Esophagus squamous epithelium (tissue), 4 donors: ENCODE measurements around the gene BUD23.

ENCODE experiments used
- CTCF ChIP-seq, 6 experiments: fragments of 450-650 bp in 4 of 6; fragments of 200-600 bp in 2 of 6; sonication (generic) in 2 of 6; IDR thresholded peaks; one replicate each; pipeline ENCODE4 v1.5.1; 2016 to 2019; ENCODE audit warnings: antibody characterized with exemption in 6 of 6, mild to moderate bottlenecking in 4 of 6, moderate library complexity in 4 of 6
- POLR2A ChIP-seq, 4 donors: fragments of 450-650 bp; IDR thresholded peaks; one replicate each; pipeline ENCODE4 v1.6.1; 2017; ENCODE audit warnings: antibody characterized with exemption in 4 of 4, mild to moderate bottlenecking in 4 of 4, moderate library complexity in 3 of 4

GRCh38 chr7:73682745-73683055, 697 bp upstream of the BUD23 start:
- no peak for TF ChIP-seq CTCF (IDR thresholded peaks at IDR 0.05)
- TF ChIP-seq POLR2A (IDR thresholded peaks at IDR 0.05) = no peak
